Activated CD4-positive, alpha-beta T cell treated with anti-CD3 and anti-CD28 coated beads, Interleukin-2, amount 10 ng/mL, durations not matched to agents 7 days and 5 days (primary cell): Measurements from ENCODE around the gene GSE1. TPM values are rescaled to one million over a fixed set of nuclear protein-coding genes. Genes with fewer than 3 reads are reported as not detected.
A peak's percentile ranks its signal among the peaks of the same experiment; 100 is the strongest.

Experiments used
- CTCF ChIA-PET: fragments of 350-600 bp; sonication (Branson Sonifier 250); formaldehyde crosslinking; loops from one replicate; lab custom pipeline; 2021; ENCODE audit warnings: antibody characterized with exemption; lab: Charles Lee
- POLR2A ChIA-PET: fragments of 350-600 bp; sonication (Branson Sonifier 250); formaldehyde crosslinking; loops from one replicate; lab custom pipeline; 2021; ENCODE audit warnings: antibody characterized with exemption; lab: Charles Lee
- DNase-seq: peaks from one replicate; pipeline ENCODE4 v3.0.0-alpha.2; 2020
- H3K27ac Mint-ChIP-seq: one replicate; pipeline ENCODE4 v1.8.0; 2021; ENCODE audit warnings: mild to moderate bottlenecking, moderate library complexity, mixed read lengths
- H3K27me3 Mint-ChIP-seq: one replicate; pipeline ENCODE4 v1.8.0; 2021; ENCODE audit warnings: mixed read lengths
- H3K36me3 Mint-ChIP-seq: one replicate; pipeline ENCODE4 v1.8.0; 2021; ENCODE audit warnings: low read depth, mixed read lengths
- H3K4me1 Mint-ChIP-seq: one replicate; pipeline ENCODE4 v1.8.0; 2021; ENCODE audit warnings: mixed read lengths
- H3K4me3 Mint-ChIP-seq: one replicate; pipeline ENCODE4 v1.8.0; 2021; ENCODE audit warnings: mild to moderate bottlenecking, moderate library complexity, mixed read lengths
- H3K9me3 Mint-ChIP-seq: one replicate; pipeline ENCODE4 v1.8.0; 2021; ENCODE audit warnings: mixed read lengths
- total RNA-seq, 2 experiments: library from RNA; stranded (reverse); gene quantifications; one replicate each; pipeline ENCODE4 v1.2.3, GENCODE V29; 2021

Gene GSE1
- total RNA-seq, 2 experiments from 2014 or later = 25.7 to 27.3 TPM

GRCh38 chr16:85715169-85716021, 102.3 kb downstream of the GSE1 start:
- ChIA-PET CTCF (interaction anchor here (0.7 to 1.3 kb wide), 2 partner anchors 185 to 294 kb away, joined by 3 to 4 read pairs; no protein-coding TSS in a partner anchor), POLR2A (no interaction called here)
- peaks cover 3% of the 10 kb centered on the region for H3K27me3 Mint-ChIP-seq
- no peaks in the 10 kb centered on the region for H3K36me3 Mint-ChIP-seq
- H3K4me3 Mint-ChIP-seq = no peak overlapping the region
- H3K27ac Mint-ChIP-seq = no peak overlapping the region
- no peak for DNase-seq
- H3K4me1 Mint-ChIP-seq = peaks cover 5% of the 10 kb centered on the region
- H3K9me3 Mint-ChIP-seq = peaks cover 4% of the 10 kb centered on the region

GRCh38 chr16:85716022-85716679, 103.0 kb downstream of the GSE1 start:
- no peaks in the 10 kb centered on the region for H3K36me3 Mint-ChIP-seq
- peaks cover 4% of the 10 kb centered on the region for H3K9me3 Mint-ChIP-seq
- no peak overlapping the region for H3K4me3 Mint-ChIP-seq
- peaks cover 3% of the 10 kb centered on the region for H3K27me3 Mint-ChIP-seq
- H3K27ac Mint-ChIP-seq = no peak overlapping the region
- H3K4me1 Mint-ChIP-seq = peaks cover 5% of the 10 kb centered on the region
- no peak for DNase-seq
- ChIA-PET POLR2A (no interaction called here), CTCF (interaction anchor here (0.7 to 1.9 kb wide), 3 partner anchors 100 to 295 kb away, joined by 3 to 6 read pairs (median 4); no protein-coding TSS in a partner anchor)

- H3K9me3 Mint-ChIP-seq = peaks cover 4% of the 10 kb centered on the region
- H3K4me1 Mint-ChIP-seq = peaks cover 5% of the 10 kb centered on the region
- no peak overlapping the region for H3K4me3 Mint-ChIP-seq
- H3K27ac Mint-ChIP-seq = no peak overlapping the region
- H3K36me3 Mint-ChIP-seq = no peaks in the 10 kb centered on the region
- ChIA-PET CTCF (interaction anchor here (1.9 kb wide), 1 partner anchor 101 kb away, joined by 6 read pairs; no protein-coding TSS in a partner anchor), POLR2A (no interaction called here)
- peaks cover 3% of the 10 kb centered on the region for H3K27me3 Mint-ChIP-seq
- no peak for DNase-seq
Observed at GRCh38 chr16:85716680-85717038, 103.5 kb downstream of the GSE1 start.

GRCh38 chr16:85717393-85718152, 104.5 kb downstream of the GSE1 start:
- no peak overlapping the region for H3K27ac Mint-ChIP-seq
- DNase-seq = peak; percentile 72
- CTCF ChIA-PET = interaction anchor here (1.1 to 1.9 kb wide), 2 partner anchors 24 to 102 kb away, joined by 3 to 6 read pairs; no protein-coding TSS in a partner anchor
- no peak overlapping the region for H3K4me3 Mint-ChIP-seq
- no peaks in the 10 kb centered on the region for H3K36me3 Mint-ChIP-seq
- H3K9me3 Mint-ChIP-seq = no peaks in the 10 kb centered on the region
- POLR2A ChIA-PET = no interaction called here
- H3K4me1 Mint-ChIP-seq = peaks cover 5% of the 10 kb centered on the region
- peaks cover 3% of the 10 kb centered on the region for H3K27me3 Mint-ChIP-seq

- H3K4me3 Mint-ChIP-seq = no peak overlapping the region
- no peak for DNase-seq
- H3K9me3 Mint-ChIP-seq = no peaks in the 10 kb centered on the region
- CTCF ChIA-PET = interaction anchor here (1.1 to 1.9 kb wide), 2 partner anchors 23 to 102 kb away, joined by 3 to 6 read pairs; no protein-coding TSS in a partner anchor
- peaks cover 5% of the 10 kb centered on the region for H3K4me1 Mint-ChIP-seq
- no peak overlapping the region for H3K27ac Mint-ChIP-seq
- H3K27me3 Mint-ChIP-seq = peaks cover 3% of the 10 kb centered on the region
- POLR2A ChIA-PET = no interaction called here
- no peaks in the 10 kb centered on the region for H3K36me3 Mint-ChIP-seq
Observed at GRCh38 chr16:85718153-85718477, 105.0 kb downstream of the GSE1 start.

GRCh38 chr16:85718682-85719081, 105.6 kb downstream of the GSE1 start:
- DNase-seq = no peak
- ChIA-PET CTCF (interaction anchor here (0.7 to 0.9 kb wide), 2 partner anchors 20 to 60 kb away, joined by 3 read pairs; no protein-coding TSS in a partner anchor), POLR2A (no interaction called here)
- no peaks in the 10 kb centered on the region for H3K9me3 Mint-ChIP-seq
- peaks cover 3% of the 10 kb centered on the region for H3K27me3 Mint-ChIP-seq
- H3K4me1 Mint-ChIP-seq = peaks cover 5% of the 10 kb centered on the region
- no peak overlapping the region for H3K4me3 Mint-ChIP-seq
- H3K27ac Mint-ChIP-seq = no peak overlapping the region
- H3K36me3 Mint-ChIP-seq = no peaks in the 10 kb centered on the region

GRCh38 chr16:85719605-85720301, 106.6 kb downstream of the GSE1 start:
- H3K27me3 Mint-ChIP-seq = peaks cover 3% of the 10 kb centered on the region
- no peak for DNase-seq
- ChIA-PET CTCF (interaction anchor here (0.7 kb wide), 1 partner anchor 21 kb away, joined by 3 read pairs; no protein-coding TSS in a partner anchor), POLR2A (no interaction called here)
- no peak overlapping the region for H3K27ac Mint-ChIP-seq
- no peak overlapping the region for H3K4me3 Mint-ChIP-seq
- H3K4me1 Mint-ChIP-seq = peaks cover 5% of the 10 kb centered on the region
- H3K9me3 Mint-ChIP-seq = no peaks in the 10 kb centered on the region
- H3K36me3 Mint-ChIP-seq = no peaks in the 10 kb centered on the region

GRCh38 chr16:85720302-85720637, 107.1 kb downstream of the GSE1 start:
- Mint-ChIP-seq H3K4me1 (peaks cover 3% of the 10 kb centered on the region), H3K27me3 (peaks cover 3% of the 10 kb centered on the region), H3K27ac (no peak overlapping the region), H3K36me3 (no peaks in the 10 kb centered on the region), H3K4me3 (no peak overlapping the region), H3K9me3 (no peaks in the 10 kb centered on the region)
- no peak for DNase-seq
- ChIA-PET CTCF (no interaction called here), POLR2A (no interaction called here)

GRCh38 chr16:85722128-85722893, 109.2 kb downstream of the GSE1 start:
- no peaks in the 10 kb centered on the region for H3K4me1 Mint-ChIP-seq
- POLR2A ChIA-PET = no interaction called here
- CTCF ChIA-PET = interaction anchor here (0.6 to 0.7 kb wide), 2 partner anchors 40 to 676 kb away, joined by 3 to 4 read pairs; no protein-coding TSS in a partner anchor
- H3K36me3 Mint-ChIP-seq = no peaks in the 10 kb centered on the region
- H3K4me3 Mint-ChIP-seq = no peak overlapping the region
- no peak overlapping the region for H3K27ac Mint-ChIP-seq
- no peak for DNase-seq
- H3K27me3 Mint-ChIP-seq = no peaks in the 10 kb centered on the region
- no peaks in the 10 kb centered on the region for H3K9me3 Mint-ChIP-seq

GRCh38 chr16:85724126-85724879, 111.2 kb downstream of the GSE1 start:
- Mint-ChIP-seq H3K27me3 (no peaks in the 10 kb centered on the region), H3K36me3 (no peaks in the 10 kb centered on the region), H3K4me3 (no peak overlapping the region), H3K4me1 (no peaks in the 10 kb centered on the region), H3K9me3 (no peaks in the 10 kb centered on the region), H3K27ac (no peak overlapping the region)
- ChIA-PET POLR2A (no interaction called here), CTCF (no interaction called here)
- DNase-seq = no peak

- DNase-seq = no peak
- no peaks in the 10 kb centered on the region for H3K27me3 Mint-ChIP-seq
- ChIA-PET POLR2A (no interaction called here), CTCF (no interaction called here)
- no peaks in the 10 kb centered on the region for H3K4me1 Mint-ChIP-seq
- H3K4me3 Mint-ChIP-seq = no peak overlapping the region
- no peaks in the 10 kb centered on the region for H3K9me3 Mint-ChIP-seq
- H3K36me3 Mint-ChIP-seq = no peaks in the 10 kb centered on the region
- no peak overlapping the region for H3K27ac Mint-ChIP-seq
Observed at GRCh38 chr16:85724936-85725335, 111.8 kb downstream of the GSE1 start.
